Measurements from ENCODE around the gene FBXL16.

DNA sequence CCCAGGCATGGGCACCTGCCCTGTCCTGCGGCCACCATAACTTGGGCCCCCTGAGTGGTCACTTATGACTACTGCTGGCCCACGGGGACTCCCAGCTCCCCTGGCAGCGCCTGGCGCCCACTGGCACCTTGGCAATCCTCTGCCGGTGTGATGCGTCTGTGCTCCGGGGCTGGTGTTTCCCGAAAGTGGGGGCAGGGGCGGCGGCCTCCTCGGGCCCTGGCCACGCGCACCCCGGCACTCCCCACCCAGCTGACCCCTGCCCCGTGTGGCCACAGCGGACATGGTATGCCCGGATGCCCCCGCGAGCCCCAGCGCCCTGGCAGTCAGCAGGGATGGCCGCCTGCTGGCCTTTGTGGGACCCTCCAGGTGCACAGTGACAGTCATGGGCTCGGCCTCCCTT, 48.1 kb downstream of the FBXL16 start:
- TF ChIP-seq CEBPB (IDR thresholded peaks at IDR 0.05; ENCODE audit: borderline replicate concordance, low read depth, low read length) (no peak), POLR2A (IDR thresholded peaks at IDR 0.05; ENCODE audit: insufficient read depth in 1 of 2, low read depth in 2 of 2, low read length in 2 of 2) (no peak), ZNF660 (CRISPR knock-in tag; IDR thresholded peaks at IDR 0.05; ENCODE audit: borderline replicate concordance, low read depth) (no peak)
